GM12878 (cell line): ENCODE data around the gene NIFK. TPM values are rescaled to one million over a fixed set of nuclear protein-coding genes. Genes with fewer than 3 reads are reported as not detected.

ENCODE experiments used
- ATAC-seq: fragments of 200-7000 bp; cut with Tn5 transposase; 3 replicates; pipeline ENCODE4 v1.9.1; 2020; ENCODE audit warnings: mild to moderate bottlenecking, moderate library complexity
- BruUV-seq: library from RNA; stranded (reverse); fragments of 400-500 nt; replicated peaks from 2 replicates; lab custom pipeline; 2021; lab: Mats Ljungman, UMichigan
- CTCF ChIA-PET: fragments of 300-600 bp; sonication (Branson Sonifier 250); formaldehyde crosslinking; extraction: SDS; loops from one replicate; lab custom pipeline; 2021; ENCODE audit warnings: inconsistent platforms; lab: Yijun Ruan, JAX
- POLR2A ChIA-PET: fragments of 350-600 bp; formaldehyde crosslinking; extraction: SDS; loops from one replicate; lab custom pipeline; 2021; ENCODE audit warnings: inconsistent platforms; lab: Charles Lee
- RAD21 ChIA-PET: fragments of 300-600 bp; sonication (Branson Sonifier 250); formaldehyde crosslinking; loops from one replicate; lab custom pipeline; 2023; ENCODE audit warnings: antibody characterized with exemption; ENCODE audit not compliant: unreplicated experiment; lab: Charles Lee
- SMC1A ChIA-PET: fragments of 300-600 bp; sonication (Branson Sonifier 250); formaldehyde crosslinking; loops from one replicate; lab custom pipeline; 2023; ENCODE audit not compliant: unreplicated experiment, uncharacterized antibody; lab: Charles Lee
- DNase-seq: peaks from one replicate; pipeline ENCODE4 v3.0.0-alpha.2; 2011; ENCODE audit warnings: low read depth, low spot score
- FAIRE-seq: peaks from 3 replicates; lab custom pipeline; 2011; peaks lifted over from hg19 to GRCh38; lab: Jason Lieb, UNC
- H2AFZ ChIP-seq: 2 replicates; pipeline ENCODE4 v1.6.0; 2011; ENCODE audit warnings: low read depth, low read length, control low read depth; ENCODE audit not compliant: control insufficient read depth
- H3K27ac ChIP-seq: 2 replicates; pipeline ENCODE4 v1.5.1; 2011; ENCODE audit warnings: control low read depth; ENCODE audit not compliant: control insufficient read depth, insufficient read depth
- H3K27me3 ChIP-seq, 2 experiments: replicated peaks in 1 of 2; 2 replicates each; pipeline versions ENCODE4 v1.6.0 to v1.6.1; 2011; ENCODE audit warnings: low read length in 1 of 2; ENCODE audit not compliant: control insufficient read depth in 2 of 2, insufficient read depth in 2 of 2
- H3K36me3 ChIP-seq, 2 experiments: 2 replicates each; pipeline ENCODE4 v1.5.1; 2011; ENCODE audit warnings: low read length in 1 of 2; ENCODE audit not compliant: control insufficient read depth in 2 of 2, insufficient read depth in 2 of 2
- H3K4me1 ChIP-seq: 2 replicates; pipeline ENCODE4 v1.6.1; 2011; ENCODE audit warnings: mild to moderate bottlenecking, low read length, moderate library complexity, mixed read lengths; ENCODE audit not compliant: control insufficient read depth, insufficient read depth
- H3K4me2 ChIP-seq: 2 replicates; pipeline ENCODE4 v1.6.0; 2011; ENCODE audit warnings: control low read depth; ENCODE audit not compliant: control insufficient read depth, insufficient read depth
- H3K4me3 ChIP-seq: fragments of 200-600 bp; sonication (generic); 2 replicates; pipeline ENCODE4 v1.5.1; 2016
- H3K79me2 ChIP-seq: 2 replicates; pipeline ENCODE4 v1.6.0; 2011; ENCODE audit warnings: low read length; ENCODE audit not compliant: control insufficient read depth, insufficient read depth
- H3K9ac ChIP-seq: 2 replicates; pipeline ENCODE4 v1.8.0; 2011; ENCODE audit warnings: low read length, control low read depth, mixed read lengths; ENCODE audit not compliant: control insufficient read depth, insufficient read depth
- H3K9me3 ChIP-seq: replicated peaks from 3 replicates; pipeline ENCODE4 v1.5.1; 2011; ENCODE audit warnings: mild to moderate bottlenecking, low read length; ENCODE audit not compliant: control insufficient read depth, insufficient read depth
- H4K20me1 ChIP-seq: 2 replicates; pipeline ENCODE4 v1.6.0; 2011; ENCODE audit not compliant: control insufficient read depth, insufficient read depth
- ATF7 ChIP-seq: fragments of 450-650 bp; IDR thresholded peaks from 2 replicates; pipeline ENCODE4 v1.6.1; 2016; ENCODE audit warnings: low read depth, mild to moderate bottlenecking
- FOXM1 ChIP-seq: IDR thresholded peaks from 2 replicates; pipeline ENCODE4 v1.6.1; 2012; ENCODE audit warnings: low read depth, mild to moderate bottlenecking, inconsistent platforms, low read length, moderate library complexity
- KLF5 ChIP-seq: fragments of 450-650 bp; IDR thresholded peaks from 2 replicates; pipeline ENCODE4 v1.6.1; 2014; ENCODE audit warnings: mild to moderate bottlenecking; ENCODE audit not compliant: partially characterized antibody
- MYC ChIP-seq: IDR thresholded peaks from 2 replicates; pipeline ENCODE4 v1.6.1; 2011; ENCODE audit warnings: mild to moderate bottlenecking, low read length, moderate library complexity, inconsistent platforms; ENCODE audit not compliant: insufficient read depth, insufficient replicate concordance, insufficient read length, severe bottlenecking
- PAX8 ChIP-seq: fragments of 450-650 bp; IDR thresholded peaks from 2 replicates; pipeline ENCODE4 v1.6.1; 2017; ENCODE audit warnings: mild to moderate bottlenecking, moderate library complexity
- RAD21 ChIP-seq: IDR thresholded peaks from 2 replicates; pipeline ENCODE4 v1.6.1; 2011; ENCODE audit warnings: mild to moderate bottlenecking, low read depth, low read length, moderate library complexity; ENCODE audit not compliant: insufficient read depth
- RFX5 ChIP-seq: IDR thresholded peaks from 2 replicates; pipeline ENCODE4 v1.6.1; 2011; ENCODE audit warnings: low read depth, low read length, improper control_type of control experiment
- SMARCA5 ChIP-seq: fragments of 450-650 bp; IDR thresholded peaks from 2 replicates; pipeline ENCODE4 v1.6.1; 2017; ENCODE audit warnings: mild to moderate bottlenecking
- SP1 ChIP-seq: IDR thresholded peaks from one replicate; pipeline ENCODE4 v1.6.1; 2011; ENCODE audit warnings: low read depth, low read length
- SPI1 ChIP-seq: IDR thresholded peaks from 2 replicates; pipeline ENCODE4 v1.6.1; 2011; ENCODE audit warnings: low read depth, mild to moderate bottlenecking, low read length, moderate library complexity, borderline replicate concordance; ENCODE audit not compliant: insufficient read depth
- SUZ12 ChIP-seq: fragments of 200-600 bp; sonication (generic); IDR thresholded peaks from one replicate; pipeline ENCODE4 v1.6.1; 2018; ENCODE audit warnings: antibody characterized with exemption, mild to moderate bottlenecking; ENCODE audit not compliant: unreplicated experiment
- TCF7 ChIP-seq: IDR thresholded peaks from 2 replicates; pipeline ENCODE4 v1.6.1; 2014; ENCODE audit warnings: antibody characterized with exemption, borderline replicate concordance
- ZBED1 ChIP-seq: IDR thresholded peaks from 2 replicates; pipeline ENCODE4 v1.6.1; 2016; ENCODE audit warnings: borderline replicate concordance
- WGBS: methylation state at CpG from one replicate; pipeline ENCODE4 v1.1.6; 2016; ENCODE audit warnings: low lambda C conversion rate; ENCODE audit not compliant: insufficient replicate concordance, insufficient coverage; ENCODE audit errors: missing lambda C conversion rate; 5-methylcytosine and 5-hydroxymethylcytosine counted together
- in situ Hi-C: fragments of 300-500 bp; cut with MboI; formaldehyde crosslinking; loops from 9 replicates; pipeline ENCODE4 v1.14.3; 2018; ENCODE audit warnings: mixed read lengths
- intact Hi-C: fragments of 100-400 bp; cut with micrococcal nuclease; formaldehyde crosslinking; loops from one replicate; pipeline ENCODE4 v1.14.2; 2022; ENCODE audit not compliant: unreplicated experiment
- polyA plus RNA-seq, 11 experiments: library from polyadenylated mRNA; depleted of rRNA in 4 of 11; unstranded in 6 of 11; stranded (reverse) in 5 of 11; fragments of >200 nt; fragmentation: Nextera tagmentation in 4 of 11; fragmentation: Illumina TruSeq in 1 of 11; extraction: Ambion mirVana in 4 of 11; extraction: Trizol in 1 of 11; gene quantifications; 1 replicate in 1 of 11; 2 replicates in 10 of 11; pipeline versions ENCODE4 v1.2.1 to v1.2.3, GENCODE V29; 2011 to 2016; ENCODE audit warnings: inconsistent platforms in 2 of 11, missing spikeins in 2 of 11, low read depth in 1 of 11
- total RNA-seq, 4 experiments: library from RNA; depleted of rRNA in 3 of 4; stranded (reverse); fragments of >200 nt in 3 of 4; fragmentation: Illumina TruSeq in 1 of 4; extraction: Trizol in 1 of 4; gene quantifications; 2 replicates each; pipeline versions ENCODE4 v1.2.1 to v1.2.3, GENCODE V29; 2013 to 2021
- TF ChIP-seq, protein P1 (sequence below): fragments of 450-650 bp; IDR thresholded peaks from 2 replicates; pipeline ENCODE4 v1.6.1; 2016; ENCODE audit warnings: mild to moderate bottlenecking
- TF ChIP-seq, protein P2 (sequence below), 3 experiments: IDR thresholded peaks in 2 of 3; conservative IDR thresholded peaks in 1 of 3; 2 replicates each; pipeline ENCODE4 v1.5.1; 2011; ENCODE audit warnings: low read depth in 3 of 3, low read length in 3 of 3, mild to moderate bottlenecking in 3 of 3, control low read depth in 2 of 3, moderate library complexity in 2 of 3, inconsistent platforms in 1 of 3, mixed read lengths in 1 of 3; ENCODE audit not compliant: control insufficient read depth in 2 of 3, insufficient read depth in 1 of 3; ENCODE audit errors: extremely low read depth in 1 of 3
- TF ChIP-seq, protein P3 (sequence below): IDR thresholded peaks from 2 replicates; pipeline ENCODE4 v1.6.1; 2012; ENCODE audit warnings: improper control_type of control experiment, low read depth, low read length; ENCODE audit not compliant: insufficient replicate concordance

Gene NIFK
- total and polyA plus RNA-seq, 10 of the 15 experiments (the other 5 are each of a cell fraction or from before 2014, with no cell fraction given) = 47.2 to 286 (median 157) TPM

DNA sequence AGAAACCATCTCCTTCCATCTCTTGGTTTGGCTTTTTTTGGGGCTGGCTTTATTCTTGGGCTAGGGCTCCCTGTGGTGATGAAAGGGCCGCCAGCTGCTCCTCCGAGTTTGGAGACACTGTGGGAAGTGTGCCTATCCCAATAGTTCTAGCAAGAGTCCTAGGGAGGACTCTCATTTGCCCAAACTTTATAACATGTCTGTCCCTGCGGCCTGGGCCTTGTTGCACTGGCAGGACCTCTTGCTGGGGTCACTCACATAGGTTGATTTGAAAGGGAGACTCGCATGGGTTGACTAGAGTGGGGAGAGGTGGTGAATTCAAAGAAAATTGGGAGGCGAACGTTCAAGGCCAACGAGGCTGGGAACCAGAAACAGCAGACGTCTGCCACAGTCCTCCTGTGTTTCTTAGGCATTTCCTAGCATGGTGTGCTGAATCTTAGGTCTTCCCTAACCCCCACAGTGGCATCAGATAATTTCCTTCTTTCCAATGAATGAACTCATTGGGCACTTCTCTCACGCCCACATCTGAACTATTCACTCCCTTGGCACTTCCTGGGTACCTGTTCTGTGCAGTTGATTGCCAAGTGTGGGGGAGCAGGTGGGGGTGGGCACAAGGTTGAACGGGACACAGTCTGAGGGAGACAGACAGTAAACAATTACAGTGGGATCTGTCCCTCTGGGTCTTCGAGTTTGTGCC lies 26.8 kb downstream of the NIFK start:
- Histone ChIP-seq H3K4me3 (no peak overlapping the region), H3K9me3 (no peaks in the 10 kb centered on the region), H3K27me3 (no peaks in the 10 kb centered on the region), H3K79me2 (no peaks in the 10 kb centered on the region), H3K4me1 (no peaks in the 10 kb centered on the region), H3K36me3 (no peaks in the 10 kb centered on the region), H2AFZ (no peak overlapping the region), H4K20me1 (no peaks in the 10 kb centered on the region), H3K9ac (no peak overlapping the region), H3K4me2 (no peak overlapping the region), H3K27ac (no peak overlapping the region)
- no TSS peak for BruUV-seq
- ChIA-PET POLR2A (no interaction called here), SMC1A (no interaction called here), RAD21 (no interaction called here), CTCF (no interaction called here)
- no peak for FAIRE-seq
- ATAC-seq = no peak
- in situ Hi-C loops (loop anchor here (25.0 kb wide), 1 partner anchor 623 kb away; no protein-coding TSS in a partner anchor), intact Hi-C loops (no loop called here)
- 33% methylated on average over 11 of the region's 11 CpGs for WGBS
- DNase-seq = no peak
- TF ChIP-seq SPI1 = no peak
- TF ChIP-seq, protein P1, sequence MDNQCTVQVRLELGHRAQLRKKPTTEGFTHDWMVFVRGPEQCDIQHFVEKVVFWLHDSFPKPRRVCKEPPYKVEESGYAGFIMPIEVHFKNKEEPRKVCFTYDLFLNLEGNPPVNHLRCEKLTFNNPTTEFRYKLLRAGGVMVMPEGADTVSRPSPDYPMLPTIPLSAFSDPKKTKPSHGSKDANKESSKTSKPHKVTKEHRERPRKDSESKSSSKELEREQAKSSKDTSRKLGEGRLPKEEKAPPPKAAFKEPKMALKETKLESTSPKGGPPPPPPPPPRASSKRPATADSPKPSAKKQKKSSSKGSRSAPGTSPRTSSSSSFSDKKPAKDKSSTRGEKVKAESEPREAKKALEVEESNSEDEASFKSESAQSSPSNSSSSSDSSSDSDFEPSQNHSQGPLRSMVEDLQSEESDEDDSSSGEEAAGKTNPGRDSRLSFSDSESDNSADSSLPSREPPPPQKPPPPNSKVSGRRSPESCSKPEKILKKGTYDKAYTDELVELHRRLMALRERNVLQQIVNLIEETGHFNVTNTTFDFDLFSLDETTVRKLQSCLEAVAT = no peak
- no peak for TF ChIP-seq RFX5
- no peak for TF ChIP-seq PAX8
- TF ChIP-seq TCF7 = no peak
- TF ChIP-seq, protein P2, sequence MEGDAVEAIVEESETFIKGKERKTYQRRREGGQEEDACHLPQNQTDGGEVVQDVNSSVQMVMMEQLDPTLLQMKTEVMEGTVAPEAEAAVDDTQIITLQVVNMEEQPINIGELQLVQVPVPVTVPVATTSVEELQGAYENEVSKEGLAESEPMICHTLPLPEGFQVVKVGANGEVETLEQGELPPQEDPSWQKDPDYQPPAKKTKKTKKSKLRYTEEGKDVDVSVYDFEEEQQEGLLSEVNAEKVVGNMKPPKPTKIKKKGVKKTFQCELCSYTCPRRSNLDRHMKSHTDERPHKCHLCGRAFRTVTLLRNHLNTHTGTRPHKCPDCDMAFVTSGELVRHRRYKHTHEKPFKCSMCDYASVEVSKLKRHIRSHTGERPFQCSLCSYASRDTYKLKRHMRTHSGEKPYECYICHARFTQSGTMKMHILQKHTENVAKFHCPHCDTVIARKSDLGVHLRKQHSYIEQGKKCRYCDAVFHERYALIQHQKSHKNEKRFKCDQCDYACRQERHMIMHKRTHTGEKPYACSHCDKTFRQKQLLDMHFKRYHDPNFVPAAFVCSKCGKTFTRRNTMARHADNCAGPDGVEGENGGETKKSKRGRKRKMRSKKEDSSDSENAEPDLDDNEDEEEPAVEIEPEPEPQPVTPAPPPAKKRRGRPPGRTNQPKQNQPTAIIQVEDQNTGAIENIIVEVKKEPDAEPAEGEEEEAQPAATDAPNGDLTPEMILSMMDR (IDR thresholded peaks at IDR 0.05 in 2 of 3, conservative IDR thresholded peaks at IDR 0.05 in 1 of 3; ENCODE audit: control insufficient read depth in 2 of 3, extremely low read depth in 1 of 3, insufficient read depth in 1 of 3, low read depth in 3 of 3, low read length in 3 of 3) = no peak
- no peak for TF ChIP-seq KLF5
- no peak for TF ChIP-seq ATF7
- TF ChIP-seq SMARCA5 = no peak
- no peak for TF ChIP-seq RAD21
- TF ChIP-seq, protein P3, sequence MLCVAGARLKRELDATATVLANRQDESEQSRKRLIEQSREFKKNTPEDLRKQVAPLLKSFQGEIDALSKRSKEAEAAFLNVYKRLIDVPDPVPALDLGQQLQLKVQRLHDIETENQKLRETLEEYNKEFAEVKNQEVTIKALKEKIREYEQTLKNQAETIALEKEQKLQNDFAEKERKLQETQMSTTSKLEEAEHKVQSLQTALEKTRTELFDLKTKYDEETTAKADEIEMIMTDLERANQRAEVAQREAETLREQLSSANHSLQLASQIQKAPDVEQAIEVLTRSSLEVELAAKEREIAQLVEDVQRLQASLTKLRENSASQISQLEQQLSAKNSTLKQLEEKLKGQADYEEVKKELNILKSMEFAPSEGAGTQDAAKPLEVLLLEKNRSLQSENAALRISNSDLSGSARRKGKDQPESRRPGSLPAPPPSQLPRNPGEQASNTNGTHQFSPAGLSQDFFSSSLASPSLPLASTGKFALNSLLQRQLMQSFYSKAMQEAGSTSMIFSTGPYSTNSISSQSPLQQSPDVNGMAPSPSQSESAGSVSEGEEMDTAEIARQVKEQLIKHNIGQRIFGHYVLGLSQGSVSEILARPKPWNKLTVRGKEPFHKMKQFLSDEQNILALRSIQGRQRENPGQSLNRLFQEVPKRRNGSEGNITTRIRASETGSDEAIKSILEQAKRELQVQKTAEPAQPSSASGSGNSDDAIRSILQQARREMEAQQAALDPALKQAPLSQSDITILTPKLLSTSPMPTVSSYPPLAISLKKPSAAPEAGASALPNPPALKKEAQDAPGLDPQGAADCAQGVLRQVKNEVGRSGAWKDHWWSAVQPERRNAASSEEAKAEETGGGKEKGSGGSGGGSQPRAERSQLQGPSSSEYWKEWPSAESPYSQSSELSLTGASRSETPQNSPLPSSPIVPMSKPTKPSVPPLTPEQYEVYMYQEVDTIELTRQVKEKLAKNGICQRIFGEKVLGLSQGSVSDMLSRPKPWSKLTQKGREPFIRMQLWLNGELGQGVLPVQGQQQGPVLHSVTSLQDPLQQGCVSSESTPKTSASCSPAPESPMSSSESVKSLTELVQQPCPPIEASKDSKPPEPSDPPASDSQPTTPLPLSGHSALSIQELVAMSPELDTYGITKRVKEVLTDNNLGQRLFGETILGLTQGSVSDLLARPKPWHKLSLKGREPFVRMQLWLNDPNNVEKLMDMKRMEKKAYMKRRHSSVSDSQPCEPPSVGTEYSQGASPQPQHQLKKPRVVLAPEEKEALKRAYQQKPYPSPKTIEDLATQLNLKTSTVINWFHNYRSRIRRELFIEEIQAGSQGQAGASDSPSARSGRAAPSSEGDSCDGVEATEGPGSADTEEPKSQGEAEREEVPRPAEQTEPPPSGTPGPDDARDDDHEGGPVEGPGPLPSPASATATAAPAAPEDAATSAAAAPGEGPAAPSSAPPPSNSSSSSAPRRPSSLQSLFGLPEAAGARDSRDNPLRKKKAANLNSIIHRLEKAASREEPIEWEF = no peak
- TF ChIP-seq SP1 = no peak
- no peak for TF ChIP-seq ZBED1
- TF ChIP-seq MYC = no peak
- TF ChIP-seq FOXM1 = no peak
- TF ChIP-seq SUZ12 = no peak
